HEK293T (cell line): ENCODE data around the gene IQCB1.

ENCODE experiments used
- CTCF ChIA-PET: fragments of 350-600 bp; formaldehyde crosslinking; extraction: SDS; loops from one replicate; lab custom pipeline; 2021; ENCODE audit warnings: antibody characterized with exemption, inconsistent platforms; lab: Yijun Ruan, JAX
- POLR2A ChIA-PET: fragments of 350-600 bp; formaldehyde crosslinking; extraction: SDS; loops from one replicate; lab custom pipeline; 2020; ENCODE audit warnings: antibody characterized with exemption, inconsistent platforms; lab: Yijun Ruan, JAX
- DNase-seq: peaks from one replicate; pipeline ENCODE4 v3.0.0; 2012; ENCODE audit warnings: mixed read lengths; ENCODE audit errors: extremely low spot score
- ARNT ChIP-seq: fragments of 450-650 bp; IDR thresholded peaks from 2 replicates; pipeline ENCODE4 v1.6.1; 2017; ENCODE audit warnings: mild to moderate bottlenecking
- BHLHE40 ChIP-seq: fragments of 450-650 bp; IDR thresholded peaks from 2 replicates; pipeline ENCODE4 v1.6.1; 2016; ENCODE audit warnings: mild to moderate bottlenecking, moderate library complexity, borderline replicate concordance
- CTBP1 ChIP-seq: fragments of 450-650 bp; IDR thresholded peaks from 2 replicates; pipeline ENCODE4 v1.6.1; 2016; ENCODE audit warnings: borderline replicate concordance
- ELF4 ChIP-seq: fragments of 450-650 bp; IDR thresholded peaks from 2 replicates; pipeline ENCODE4 v1.6.1; 2017; ENCODE audit warnings: antibody characterized with exemption
- FOXA1 ChIP-seq: fragments of 450-650 bp; IDR thresholded peaks from 2 replicates; pipeline ENCODE4 v1.6.1; 2016; ENCODE audit warnings: mild to moderate bottlenecking
- FOXK2 ChIP-seq: fragments of 450-650 bp; IDR thresholded peaks from 2 replicates; pipeline ENCODE4 v1.6.1; 2016; ENCODE audit warnings: mild to moderate bottlenecking
- FOXM1 ChIP-seq: fragments of 450-650 bp; IDR thresholded peaks from 2 replicates; pipeline ENCODE4 v1.6.1; 2017; ENCODE audit warnings: mild to moderate bottlenecking, borderline replicate concordance
- HDGF ChIP-seq: fragments of 450-650 bp; IDR thresholded peaks from 2 replicates; pipeline ENCODE4 v1.6.1; 2017; ENCODE audit warnings: antibody characterized with exemption, borderline replicate concordance
- L3MBTL2 ChIP-seq: fragments of 450-650 bp; conservative IDR thresholded peaks from 2 replicates; pipeline ENCODE4 v1.6.1; 2016; ENCODE audit warnings: mild to moderate bottlenecking
- LEF1 ChIP-seq: fragments of 450-650 bp; IDR thresholded peaks from 2 replicates; pipeline ENCODE4 v1.6.1; 2017; ENCODE audit warnings: mild to moderate bottlenecking, borderline replicate concordance
- NFRKB ChIP-seq: fragments of 450-650 bp; IDR thresholded peaks from 2 replicates; pipeline ENCODE4 v1.6.1; 2016; ENCODE audit warnings: mild to moderate bottlenecking, moderate library complexity
- SP1 ChIP-seq: fragments of 450-650 bp; IDR thresholded peaks from 2 replicates; pipeline ENCODE4 v1.6.1; 2017
- SUZ12 ChIP-seq: fragments of 450-650 bp; IDR thresholded peaks from 2 replicates; pipeline ENCODE4 v1.6.1; 2016; ENCODE audit warnings: mild to moderate bottlenecking
- TARDBP ChIP-seq: fragments of 450-650 bp; IDR thresholded peaks from 2 replicates; pipeline ENCODE4 v1.6.1; 2016
- ZNF384 ChIP-seq: fragments of 450-650 bp; IDR thresholded peaks from 2 replicates; pipeline ENCODE4 v1.6.1; 2016
- TF ChIP-seq, protein P1 (sequence below): fragments of 450-650 bp; IDR thresholded peaks from 2 replicates; pipeline ENCODE4 v1.6.1; 2016

The IQCB1 gene

DNA sequence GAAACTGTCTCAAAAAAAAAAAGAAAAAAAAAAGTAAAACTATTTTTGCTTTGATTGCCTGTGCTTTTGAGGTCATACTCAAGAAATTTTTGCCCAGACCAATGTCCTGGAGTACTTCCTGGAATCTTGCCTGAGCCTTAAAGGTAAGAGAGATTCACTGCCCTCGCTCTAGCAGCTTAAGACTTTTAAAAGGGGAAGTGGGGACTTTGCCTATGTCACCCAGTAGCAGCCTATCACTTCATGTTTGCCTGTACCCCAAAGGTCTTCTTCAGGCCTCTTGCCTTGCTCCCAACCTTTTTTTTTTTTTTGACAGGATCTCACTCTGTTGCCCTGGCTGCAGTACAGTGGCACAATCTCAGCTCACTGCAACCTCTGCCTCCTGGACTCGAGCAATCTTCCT is 66.4 kb downstream of the IQCB1 start:
- no peak for DNase-seq
- POLR2A ChIA-PET, result no interaction called here
- CTCF ChIA-PET, result no interaction called here
- TF ChIP-seq ARNT (no peak), FOXK2 (no peak), FOXM1 (no peak), BHLHE40 (no peak), CTBP1 (no peak), SP1 (no peak), LEF1 (no peak), HDGF (no peak), SUZ12 (no peak), FOXA1 (no peak), NFRKB (no peak), ZNF384 (no peak), ELF4 (no peak), TARDBP (no peak), L3MBTL2 (no peak)
- TF ChIP-seq, protein P1, sequence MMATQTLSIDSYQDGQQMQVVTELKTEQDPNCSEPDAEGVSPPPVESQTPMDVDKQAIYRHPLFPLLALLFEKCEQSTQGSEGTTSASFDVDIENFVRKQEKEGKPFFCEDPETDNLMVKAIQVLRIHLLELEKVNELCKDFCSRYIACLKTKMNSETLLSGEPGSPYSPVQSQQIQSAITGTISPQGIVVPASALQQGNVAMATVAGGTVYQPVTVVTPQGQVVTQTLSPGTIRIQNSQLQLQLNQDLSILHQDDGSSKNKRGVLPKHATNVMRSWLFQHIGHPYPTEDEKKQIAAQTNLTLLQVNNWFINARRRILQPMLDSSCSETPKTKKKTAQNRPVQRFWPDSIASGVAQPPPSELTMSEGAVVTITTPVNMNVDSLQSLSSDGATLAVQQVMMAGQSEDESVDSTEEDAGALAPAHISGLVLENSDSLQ, result no peak

DNA sequence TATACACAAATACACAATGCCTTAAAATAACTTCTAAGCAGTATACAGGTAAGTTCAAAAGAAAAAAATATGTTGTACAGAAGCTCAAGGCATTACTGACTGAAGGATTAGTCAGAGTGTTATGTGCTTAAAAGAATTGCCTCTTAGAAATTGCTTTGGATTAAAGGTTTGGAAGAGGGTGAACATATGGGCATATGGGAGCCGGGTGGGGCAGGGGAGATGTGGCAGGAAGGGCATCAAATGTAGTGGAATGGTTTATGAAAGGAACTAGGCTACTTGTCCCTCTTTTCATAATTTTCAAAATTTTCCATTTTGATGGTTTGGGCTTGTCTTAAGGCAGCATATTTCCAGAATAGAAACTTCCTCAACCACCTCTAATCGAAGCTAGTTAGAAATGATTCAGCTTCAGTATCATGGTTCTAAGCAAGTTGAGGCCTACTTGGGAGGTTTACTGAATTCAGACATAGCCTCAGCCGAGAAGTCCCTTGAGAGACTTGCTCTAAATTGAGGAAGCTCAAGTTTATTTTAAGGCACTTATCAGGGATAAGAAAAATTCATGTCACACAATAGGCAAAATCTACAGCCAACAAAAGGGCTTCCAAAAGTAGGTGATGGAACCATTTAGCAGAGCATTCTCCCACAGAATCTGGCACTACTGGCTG is 75.2 kb downstream of the IQCB1 start:
- ChIA-PET POLR2A (interaction anchor here (1.2 kb wide), 1 partner anchor 10 kb away, joined by 3 read pairs; the partner anchor contains the start of gene GOLGB1), CTCF (no interaction called here)
- TF ChIP-seq ZNF384, result no peak
- TF ChIP-seq ARNT, result no peak
- TF ChIP-seq ELF4, result no peak
- TF ChIP-seq TARDBP, result no peak
- TF ChIP-seq SP1, result no peak
- TF ChIP-seq FOXM1, result no peak
- TF ChIP-seq NFRKB, result no peak
- no peak for TF ChIP-seq LEF1
- no peak for DNase-seq

DNA sequence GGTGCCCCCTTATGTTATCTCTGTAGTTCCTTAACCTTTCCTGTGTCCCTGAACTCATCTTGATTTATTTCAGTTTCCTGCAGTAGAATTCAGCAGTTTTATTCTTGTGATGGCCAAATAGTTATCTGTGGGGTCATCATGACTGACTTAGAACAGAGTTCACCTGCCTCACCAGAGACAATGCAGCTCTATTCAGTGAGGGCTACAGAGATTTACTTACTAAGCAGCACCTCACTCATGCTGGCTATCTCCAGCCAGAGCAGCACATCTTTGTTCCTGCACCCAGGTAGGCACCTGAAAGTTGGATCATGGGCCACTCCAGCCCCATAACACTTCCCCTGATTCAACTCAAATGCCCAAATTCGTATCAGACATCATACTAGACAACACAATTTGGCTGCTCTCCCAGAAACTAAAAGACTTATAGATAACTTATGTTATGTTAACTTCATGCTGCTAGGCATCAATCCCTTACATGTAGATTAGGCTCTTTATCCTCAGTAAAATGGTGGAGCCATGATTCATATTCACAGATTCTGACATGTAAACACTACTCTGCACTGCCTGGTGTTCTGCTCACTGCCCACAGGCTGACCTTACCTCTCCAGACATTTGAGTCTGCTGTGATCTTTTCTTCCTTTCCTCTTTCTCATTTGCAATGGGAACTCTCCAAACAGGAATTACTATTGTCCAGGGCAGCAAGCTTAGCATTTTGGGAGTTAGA is 76.0 kb downstream of the IQCB1 start:
- ChIA-PET POLR2A (interaction anchor here (1.2 kb wide), 1 partner anchor 10 kb away, joined by 3 read pairs; the partner anchor contains the start of gene GOLGB1), CTCF (interaction anchor here (0.7 kb wide), 1 partner anchor 23 kb away, joined by 4 read pairs; no protein-coding TSS in a partner anchor)
- DNase-seq, result no peak
- TF ChIP-seq NFRKB (no peak), ARNT (no peak), SP1 (no peak), BHLHE40 (no peak), ELF4 (no peak), HDGF (no peak), SUZ12 (no peak), TARDBP (no peak)

DNA sequence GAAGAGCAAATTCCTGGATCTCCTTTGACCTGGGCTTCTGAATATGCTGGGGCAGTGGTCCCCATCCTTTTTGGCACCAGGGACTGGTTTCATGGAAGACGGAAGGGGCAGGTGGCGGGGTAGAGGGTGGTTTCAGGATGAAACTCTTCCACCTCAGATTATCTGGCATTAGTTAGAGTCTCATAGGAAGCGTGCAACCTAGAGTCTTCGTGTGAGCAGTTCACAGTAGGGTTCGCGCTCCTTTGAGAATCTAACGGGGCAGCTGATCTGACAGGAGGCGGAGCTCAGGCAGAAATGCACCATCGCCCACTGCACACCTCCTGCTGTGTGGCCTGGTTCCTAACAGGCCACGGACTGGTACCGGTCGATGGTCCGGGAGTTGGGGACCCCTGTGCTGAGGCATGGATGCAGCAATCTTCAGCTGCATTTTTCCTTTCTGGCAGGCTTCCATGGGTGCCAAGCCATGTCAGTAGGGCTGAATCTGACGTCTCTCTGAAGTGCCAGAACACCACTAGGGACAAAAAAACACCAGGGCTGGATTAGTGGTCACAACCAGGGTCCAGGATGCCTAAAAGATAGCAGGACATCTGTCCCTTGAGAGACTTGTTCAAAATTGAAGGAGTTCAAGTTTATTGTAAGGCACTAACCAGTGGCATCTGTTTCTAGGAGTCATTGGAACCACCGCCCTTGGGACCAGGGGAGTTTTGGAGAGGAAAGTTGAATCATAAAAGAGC is 76.9 kb downstream of the IQCB1 start:
- DNase-seq, result no peak
- TF ChIP-seq TARDBP, result no peak
- TF ChIP-seq LEF1, result no peak
- no peak for TF ChIP-seq FOXK2
- no peak for TF ChIP-seq NFRKB
- TF ChIP-seq, protein P1, result no peak
- no peak for TF ChIP-seq FOXA1
- no peak for TF ChIP-seq SP1
- no peak for TF ChIP-seq CTBP1
- TF ChIP-seq FOXM1, result no peak
- no peak for TF ChIP-seq L3MBTL2
- CTCF ChIA-PET, result interaction anchor here (0.7 kb wide), 1 partner anchor 22 kb away, joined by 4 read pairs; no protein-coding TSS in a partner anchor
- POLR2A ChIA-PET, result no interaction called here

DNA sequence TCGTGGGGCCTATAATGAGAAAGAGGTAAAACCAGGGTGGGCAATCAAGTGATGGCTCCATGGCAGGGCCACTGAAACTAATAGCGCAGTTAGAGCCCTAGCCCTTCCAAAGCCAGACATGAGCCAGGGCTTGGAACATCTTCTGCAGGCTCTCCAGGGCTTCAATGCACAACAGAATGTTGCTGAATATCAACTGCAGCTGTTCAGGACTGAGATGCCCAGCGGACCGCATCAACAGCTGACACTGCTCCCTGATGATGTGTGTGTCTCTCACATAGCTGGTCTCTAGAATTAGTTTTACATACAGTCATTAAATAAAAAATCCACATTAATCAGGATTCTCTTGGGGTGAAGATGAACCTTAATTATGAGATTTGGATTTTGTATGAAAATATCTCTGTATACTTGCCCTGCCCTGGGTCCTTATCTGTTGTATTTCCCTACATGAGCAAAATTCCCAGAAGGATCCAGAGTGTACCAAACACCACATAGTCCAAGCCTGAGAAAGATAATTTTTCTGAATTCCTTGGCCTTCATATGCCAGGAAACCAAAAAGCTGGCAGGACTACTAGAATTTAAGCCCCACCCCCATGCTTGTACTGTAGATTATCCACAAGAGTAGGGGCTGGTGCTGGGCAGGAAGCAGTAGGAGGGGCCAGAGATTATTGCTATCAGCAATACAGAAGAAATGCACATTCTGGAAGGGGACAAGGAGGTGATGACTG is 77.6 kb downstream of the IQCB1 start:
- ChIA-PET CTCF (no interaction called here), POLR2A (no interaction called here)
- DNase-seq, result no peak
- TF ChIP-seq SUZ12 (no peak), FOXM1 (no peak), ZNF384 (no peak), BHLHE40 (no peak), ELF4 (no peak), LEF1 (no peak), FOXA1 (no peak), L3MBTL2 (no peak), HDGF (no peak), TARDBP (no peak), NFRKB (no peak), ARNT (no peak), SP1 (no peak), FOXK2 (no peak), CTBP1 (no peak)
- TF ChIP-seq, protein P1, result no peak
